HepG2 (cell line): ENCODE measurements around the gene PWP2. TPM values are rescaled to one million over a fixed set of nuclear protein-coding genes. Genes with fewer than 3 reads are reported as not detected.
"Not testable (repeated sequence)": the region's sequence is repeated elsewhere in the genome, so short reads cannot be mapped to it uniquely, and the experiment has no call there.

Experiments
- ATAC-seq: fragments of 200-7000 bp; cut with Tn5 transposase; 3 replicates; pipeline ENCODE4 v1.9.1; 2020; ENCODE audit warnings: mild to moderate bottlenecking, moderate library complexity
- BruUV-seq: library from RNA; stranded (reverse); fragments of 400-500 nt; replicated peaks from 2 replicates; lab custom pipeline; 2021; lab: Mats Ljungman, UMichigan
- CTCF ChIA-PET: fragments of 300-600 bp; formaldehyde crosslinking; extraction: SDS; loops from one replicate; lab custom pipeline; 2021; ENCODE audit warnings: low total read pairs, inconsistent platforms, low intra/inter-chr PET ratio; lab: Yijun Ruan, JAX
- POLR2A ChIA-PET: fragments of 350-600 bp; sonication (Branson Sonifier 250); formaldehyde crosslinking; loops from one replicate; lab custom pipeline; 2020; ENCODE audit warnings: antibody characterized with exemption, inconsistent platforms; lab: Yijun Ruan, JAX
- DNase-seq: peaks from one replicate; pipeline ENCODE4 v3.0.0-alpha.2; 2015; ENCODE audit warnings: low spot score
- FAIRE-seq: peaks from 3 replicates; lab custom pipeline; 2011; peaks lifted over from hg19 to GRCh38; lab: Jason Lieb, UNC
- H2AFZ ChIP-seq: one replicate; pipeline ENCODE4 v1.6.1; 2011; ENCODE audit warnings: low read length, inconsistent platforms
- H3K27ac ChIP-seq: fragments of 300-600 bp; 3 replicates; pipeline ENCODE4 v1.8.0; 2011; ENCODE audit warnings: mixed run types, mild to moderate bottlenecking, mixed read lengths, low read length, inconsistent platforms; ENCODE audit not compliant: insufficient read depth; ENCODE audit errors: extremely low read length
- H3K27me3 ChIP-seq, 2 experiments: fragments of 200-600 bp in 1 of 2; 2 replicates in 1 of 2; 3 replicates in 1 of 2; pipeline versions ENCODE4 v1.6.0 to v1.8.0; 2011; ENCODE audit warnings: low read length in 2 of 2, mild to moderate bottlenecking in 2 of 2, moderate library complexity in 2 of 2, inconsistent platforms in 1 of 2; ENCODE audit not compliant: insufficient read depth in 2 of 2, control insufficient read depth in 1 of 2
- H3K36me3 ChIP-seq, 2 experiments: fragments of 200-600 bp in 1 of 2; replicated peaks in 1 of 2; 2 replicates in 1 of 2; 3 replicates in 1 of 2; pipeline versions ENCODE4 v1.5.1 to v1.8.0; 2011; ENCODE audit warnings: low read length in 2 of 2, inconsistent platforms in 1 of 2; ENCODE audit not compliant: insufficient read depth in 2 of 2, control insufficient read depth in 1 of 2
- H3K4me1 ChIP-seq: 2 replicates; pipeline ENCODE4 v1.5.1; 2012; ENCODE audit warnings: low read length, inconsistent platforms; ENCODE audit not compliant: insufficient read depth
- H3K4me2 ChIP-seq: 2 replicates; pipeline ENCODE4 v1.6.0; 2011; ENCODE audit warnings: low read depth, low read length, inconsistent platforms
- H3K4me3 ChIP-seq, 3 experiments: fragments of 200-600 bp in 1 of 3; sonication (generic), shearing (Covaris generic) in 1 of 3; replicated peaks in 1 of 3; 2 replicates each; pipeline ENCODE4 v1.5.1; 2011 to 2016; ENCODE audit warnings: low read length in 3 of 3, inconsistent platforms in 2 of 3, low read depth in 2 of 3, mild to moderate bottlenecking in 2 of 3, control low read depth in 1 of 3, mixed read lengths in 1 of 3; ENCODE audit not compliant: insufficient read depth in 1 of 3
- H3K79me2 ChIP-seq: one replicate; pipeline ENCODE4 v1.6.1; 2011; ENCODE audit warnings: low read length, inconsistent platforms; ENCODE audit not compliant: insufficient read depth
- H3K9ac ChIP-seq: 2 replicates; pipeline ENCODE4 v1.6.0; 2011; ENCODE audit warnings: mild to moderate bottlenecking, low read depth, low read length, inconsistent platforms; ENCODE audit not compliant: insufficient read depth
- H3K9me3 ChIP-seq: 2 replicates; pipeline ENCODE4 v1.5.1; 2012; ENCODE audit warnings: mild to moderate bottlenecking, low read length
- H4K20me1 ChIP-seq: 2 replicates; pipeline ENCODE4 v1.6.0; 2011; ENCODE audit warnings: inconsistent platforms, mild to moderate bottlenecking, low read length, moderate library complexity; ENCODE audit not compliant: insufficient read depth
- BCL6 ChIP-seq: IDR thresholded peaks from 2 replicates; pipeline ENCODE4 v1.6.1; 2016; ENCODE audit warnings: missing genetic modification reagents, missing compliant biosample characterization
- FOXA1 ChIP-seq, 2 experiments: fragments of 450-650 bp in 1 of 2; sonication (generic) in 1 of 2; formaldehyde crosslinking in 1 of 2; IDR thresholded peaks; 2 replicates each; pipeline versions ENCODE4 v1.4.0 to v1.6.1; 2016 to 2020; ENCODE audit warnings: missing genetic modification reagents in 1 of 2
- RARA ChIP-seq: IDR thresholded peaks from 2 replicates; pipeline ENCODE4 v1.6.1; 2016; ENCODE audit warnings: missing genetic modification reagents, missing compliant biosample characterization
- RELA ChIP-seq: sonication (generic); formaldehyde crosslinking; IDR thresholded peaks from 2 replicates; pipeline ENCODE4 v1.4.0; 2020; ENCODE audit warnings: missing genetic modification reagents
- RXRA ChIP-seq: sonication (generic); formaldehyde crosslinking; IDR thresholded peaks from 2 replicates; pipeline ENCODE4 v1.5.1; 2020; ENCODE audit warnings: missing genetic modification reagents
- ZNF263 ChIP-seq: sonication (generic); formaldehyde crosslinking; IDR thresholded peaks from 2 replicates; pipeline ENCODE4 v1.4.0; 2020; ENCODE audit warnings: missing genetic modification reagents
- WGBS: methylation state at CpG from one replicate; pipeline ENCODE4 v1.1.6; 2017; ENCODE audit warnings: low lambda C conversion rate; 5-methylcytosine and 5-hydroxymethylcytosine counted together
- in situ Hi-C: cut with HindIII; loops from 2 replicates; pipeline ENCODE4 v1.10.0; 2017; ENCODE audit warnings: low pct_unique_long_range_greater_than_20kb; ENCODE audit not compliant: extremely low pct_ligation_motif_present
- intact Hi-C: fragments of 100-400 bp; cut with micrococcal nuclease; formaldehyde crosslinking; loops from one replicate; pipeline ENCODE4 v1.10.0; 2022; ENCODE audit not compliant: unreplicated experiment
- polyA plus RNA-seq, 8 experiments: library from polyadenylated mRNA; depleted of rRNA in 3 of 8; stranded (reverse) in 7 of 8; unstranded in 1 of 8; fragments of >200 nt; fragmentation: Illumina TruSeq in 4 of 8; extraction: Trizol in 4 of 8; gene quantifications; 2 replicates each; pipeline versions ENCODE4 v1.2.1 to v1.2.3, GENCODE V29; 2011 to 2016; ENCODE audit warnings: low read depth in 4 of 8, missing spikeins in 1 of 8, mixed read lengths in 1 of 8; ENCODE audit not compliant: insufficient read depth in 1 of 8
- total RNA-seq, 5 experiments: library from RNA; depleted of rRNA; stranded (reverse); fragments of >200 nt; fragmentation: Illumina TruSeq; extraction: Trizol; gene quantifications; 2 replicates each; pipeline ENCODE4 v1.2.3, GENCODE V29; 2016; ENCODE audit warnings: low read depth in 1 of 5

Gene PWP2
- total and polyA plus RNA-seq, 2 of the 13 experiments (the other 11 are each of a cell fraction or from before 2014, with no cell fraction given), result 7.7 to 17.0 TPM

DNA sequence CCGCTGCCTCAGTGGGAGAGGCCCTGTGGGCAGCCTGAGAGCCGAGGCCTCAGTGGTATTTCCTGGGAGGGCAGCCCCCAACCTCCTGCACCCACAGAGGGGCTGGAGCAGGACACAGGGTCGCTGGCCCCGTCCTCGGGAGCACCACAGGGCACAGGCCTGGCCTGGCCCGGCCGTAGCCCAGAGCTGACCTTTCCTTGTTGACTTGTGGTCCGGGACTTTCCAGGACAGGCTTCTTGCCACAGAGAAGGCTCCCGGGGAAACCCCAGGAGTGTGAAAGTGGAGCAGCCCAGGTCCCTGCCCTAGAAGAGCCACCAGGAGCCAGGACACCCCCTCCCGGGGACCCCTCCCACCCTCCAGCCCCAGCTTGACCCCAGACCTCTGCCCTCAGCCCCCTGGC, 63.7 kb downstream of the PWP2 start:
- H3K9ac ChIP-seq; CTCF ChIA-PET; H3K4me1 ChIP-seq; H3K9me3 ChIP-seq; H3K79me2 ChIP-seq; H4K20me1 ChIP-seq; BruUV-seq; H3K27ac ChIP-seq; DNase-seq; H2AFZ ChIP-seq; H3K36me3 ChIP-seq; POLR2A ChIA-PET; intact Hi-C loops; in situ Hi-C loops; FAIRE-seq; H3K4me2 ChIP-seq; H3K27me3 ChIP-seq; H3K4me3 ChIP-seq; TF ChIP-seq FOXA1 (IDR thresholded peaks at IDR 0.05): not testable (repeated sequence)
- WGBS, result no CpG with 5 or more reads among the region's 10 CpGs
- peak; percentile 86 for ATAC-seq
- TF ChIP-seq BCL6 (CRISPR knock-in tag) (peak; percentile 53; the same call in 1 of the 2 replicates), FOXA1 (CRISPR knock-in tag; IDR thresholded peaks at IDR 0.05) (0 out of 2 replicates have a peak, but pooled peaks have one; percentile 22), RELA (peak; percentile 70; the same call in 1 of the 2 replicates), RXRA (CRISPR knock-in tag) (peak; percentile 30; the same call in 1 of the 2 replicates), ZNF263 (CRISPR knock-in tag) (peak; percentile 71), RARA (CRISPR knock-in tag) (peak; percentile 74)

- DNase-seq, BruUV-seq, H3K27me3 ChIP-seq, H3K4me2 ChIP-seq, H3K9me3 ChIP-seq, H3K9ac ChIP-seq, H3K79me2 ChIP-seq, H4K20me1 ChIP-seq, H3K4me1 ChIP-seq, H3K27ac ChIP-seq, H2AFZ ChIP-seq, in situ Hi-C loops, intact Hi-C loops, H3K36me3 ChIP-seq, H3K4me3 ChIP-seq, CTCF ChIA-PET, ATAC-seq, FAIRE-seq, POLR2A ChIA-PET: not testable (repeated sequence)
- WGBS, result no CpG with 5 or more reads among the region's 13 CpGs
Observed at GRCh38 chr21:44171962-44172572, 64.9 kb downstream of the PWP2 start.

- H3K36me3 ChIP-seq, H3K27me3 ChIP-seq, BruUV-seq, intact Hi-C loops, in situ Hi-C loops, H3K4me2 ChIP-seq, CTCF ChIA-PET, H3K9me3 ChIP-seq, H3K79me2 ChIP-seq, H3K9ac ChIP-seq, POLR2A ChIA-PET, H3K4me3 ChIP-seq, H4K20me1 ChIP-seq, FAIRE-seq, H3K4me1 ChIP-seq, DNase-seq, H2AFZ ChIP-seq, H3K27ac ChIP-seq: not testable (repeated sequence)
- peak; percentile 31 for ATAC-seq
- no CpG with 5 or more reads among the region's 19 CpGs for WGBS
Observed at GRCh38 chr21:44172741-44173140, 65.5 kb downstream of the PWP2 start.

- ATAC-seq, H3K79me2 ChIP-seq, BruUV-seq, H3K27ac ChIP-seq, H3K4me3 ChIP-seq, H3K36me3 ChIP-seq, DNase-seq, FAIRE-seq, H3K4me2 ChIP-seq, H3K9ac ChIP-seq, H3K9me3 ChIP-seq, H4K20me1 ChIP-seq, in situ Hi-C loops, CTCF ChIA-PET, H3K4me1 ChIP-seq, H2AFZ ChIP-seq, intact Hi-C loops, POLR2A ChIA-PET, H3K27me3 ChIP-seq: not testable (repeated sequence)
- no CpG with 5 or more reads among the region's 17 CpGs for WGBS
Observed at GRCh38 chr21:44175189-44175588, 68.0 kb downstream of the PWP2 start.
